WI38 (cell line): ENCODE results near the gene DYDC1.
"Not testable (repeated sequence)": the region's sequence is repeated elsewhere in the genome, so short reads cannot be mapped to it uniquely, and the experiment has no call there.

ENCODE experiments used
- H3K4me3 ChIP-seq: 2 replicates; pipeline ENCODE4 v1.5.1; 2011; ENCODE audit warnings: low read depth, mild to moderate bottlenecking, control low read depth, low read length
- TF ChIP-seq, protein P1 (sequence below): IDR thresholded peaks from 2 replicates; pipeline ENCODE4 v1.5.1; 2012; ENCODE audit warnings: low read depth, mild to moderate bottlenecking, control low read depth, low read length

The DYDC1 gene

DNA sequence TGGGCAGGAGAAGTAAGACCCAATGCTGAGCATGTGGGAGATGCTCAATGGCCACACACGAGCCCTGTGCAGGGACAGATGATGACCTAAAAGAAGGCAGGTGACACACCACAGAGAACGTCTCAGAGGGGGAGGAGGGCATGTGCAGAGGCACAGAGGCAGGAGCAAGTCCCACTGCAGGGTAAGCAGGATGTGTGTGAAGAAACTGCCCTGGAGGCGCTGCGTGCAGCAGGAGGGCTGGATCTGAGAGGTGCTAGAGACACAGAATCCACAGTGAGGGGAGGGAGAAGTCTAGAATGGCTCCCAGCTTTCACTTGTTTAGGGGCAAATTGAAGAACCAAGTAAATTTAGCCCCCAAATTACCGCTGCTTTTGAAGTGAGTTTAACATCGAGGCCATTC is 14.9 kb upstream of the DYDC1 start:
- TF ChIP-seq, protein P1, sequence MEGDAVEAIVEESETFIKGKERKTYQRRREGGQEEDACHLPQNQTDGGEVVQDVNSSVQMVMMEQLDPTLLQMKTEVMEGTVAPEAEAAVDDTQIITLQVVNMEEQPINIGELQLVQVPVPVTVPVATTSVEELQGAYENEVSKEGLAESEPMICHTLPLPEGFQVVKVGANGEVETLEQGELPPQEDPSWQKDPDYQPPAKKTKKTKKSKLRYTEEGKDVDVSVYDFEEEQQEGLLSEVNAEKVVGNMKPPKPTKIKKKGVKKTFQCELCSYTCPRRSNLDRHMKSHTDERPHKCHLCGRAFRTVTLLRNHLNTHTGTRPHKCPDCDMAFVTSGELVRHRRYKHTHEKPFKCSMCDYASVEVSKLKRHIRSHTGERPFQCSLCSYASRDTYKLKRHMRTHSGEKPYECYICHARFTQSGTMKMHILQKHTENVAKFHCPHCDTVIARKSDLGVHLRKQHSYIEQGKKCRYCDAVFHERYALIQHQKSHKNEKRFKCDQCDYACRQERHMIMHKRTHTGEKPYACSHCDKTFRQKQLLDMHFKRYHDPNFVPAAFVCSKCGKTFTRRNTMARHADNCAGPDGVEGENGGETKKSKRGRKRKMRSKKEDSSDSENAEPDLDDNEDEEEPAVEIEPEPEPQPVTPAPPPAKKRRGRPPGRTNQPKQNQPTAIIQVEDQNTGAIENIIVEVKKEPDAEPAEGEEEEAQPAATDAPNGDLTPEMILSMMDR, result no peak
- no peak overlapping the region for H3K4me3 ChIP-seq

- no peak overlapping the region for H3K4me3 ChIP-seq
- TF ChIP-seq, protein P1, result no peak
These were observed 9.0 kb upstream of the DYDC1 start for GRCh38 chr10:80365510-80365909.

DNA sequence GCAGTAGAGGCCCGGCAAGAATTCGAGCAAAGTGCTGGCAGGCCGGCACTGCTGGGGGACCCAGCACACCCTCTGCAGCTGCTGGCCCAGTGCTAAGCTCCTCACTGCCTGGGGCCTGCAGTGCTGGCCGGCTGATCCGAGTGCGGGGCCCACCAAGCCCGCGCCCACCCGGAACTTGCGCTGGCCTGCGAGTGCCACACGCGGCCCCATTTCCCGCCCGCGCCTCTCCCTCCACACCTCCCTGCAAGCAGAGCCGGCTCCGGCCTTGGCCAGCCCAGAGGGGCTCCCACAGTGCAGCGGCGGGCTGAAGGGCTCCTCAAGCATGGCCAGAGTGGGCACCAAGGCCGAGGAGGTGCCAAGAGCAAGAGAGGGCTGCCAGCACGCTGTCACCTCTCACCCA is 3.1 kb upstream of the DYDC1 start:
- TF ChIP-seq, protein P1, result no peak
- H3K4me3 ChIP-seq, result no peak overlapping the region

- H3K4me3 ChIP-seq, result not testable (repeated sequence)
These were observed 2.4 kb upstream of the DYDC1 start for GRCh38 chr10:80358925-80359324.

DNA sequence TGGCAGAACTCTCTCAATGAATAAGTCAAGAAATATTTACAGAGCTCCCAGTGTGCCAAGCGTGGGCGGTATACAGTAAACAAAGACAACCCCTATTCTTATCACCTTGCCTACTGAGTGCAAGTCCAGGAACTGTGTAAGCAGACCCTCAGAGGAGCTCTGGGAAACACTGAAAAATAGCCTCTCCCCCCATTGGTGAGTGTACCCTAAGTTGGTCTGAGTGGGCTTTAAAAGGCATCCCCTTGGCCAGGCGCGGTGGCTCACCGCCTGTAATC is 1.2 kb upstream of the DYDC1 start:
- TF ChIP-seq, protein P1, result no peak
- no peak overlapping the region for H3K4me3 ChIP-seq

DNA sequence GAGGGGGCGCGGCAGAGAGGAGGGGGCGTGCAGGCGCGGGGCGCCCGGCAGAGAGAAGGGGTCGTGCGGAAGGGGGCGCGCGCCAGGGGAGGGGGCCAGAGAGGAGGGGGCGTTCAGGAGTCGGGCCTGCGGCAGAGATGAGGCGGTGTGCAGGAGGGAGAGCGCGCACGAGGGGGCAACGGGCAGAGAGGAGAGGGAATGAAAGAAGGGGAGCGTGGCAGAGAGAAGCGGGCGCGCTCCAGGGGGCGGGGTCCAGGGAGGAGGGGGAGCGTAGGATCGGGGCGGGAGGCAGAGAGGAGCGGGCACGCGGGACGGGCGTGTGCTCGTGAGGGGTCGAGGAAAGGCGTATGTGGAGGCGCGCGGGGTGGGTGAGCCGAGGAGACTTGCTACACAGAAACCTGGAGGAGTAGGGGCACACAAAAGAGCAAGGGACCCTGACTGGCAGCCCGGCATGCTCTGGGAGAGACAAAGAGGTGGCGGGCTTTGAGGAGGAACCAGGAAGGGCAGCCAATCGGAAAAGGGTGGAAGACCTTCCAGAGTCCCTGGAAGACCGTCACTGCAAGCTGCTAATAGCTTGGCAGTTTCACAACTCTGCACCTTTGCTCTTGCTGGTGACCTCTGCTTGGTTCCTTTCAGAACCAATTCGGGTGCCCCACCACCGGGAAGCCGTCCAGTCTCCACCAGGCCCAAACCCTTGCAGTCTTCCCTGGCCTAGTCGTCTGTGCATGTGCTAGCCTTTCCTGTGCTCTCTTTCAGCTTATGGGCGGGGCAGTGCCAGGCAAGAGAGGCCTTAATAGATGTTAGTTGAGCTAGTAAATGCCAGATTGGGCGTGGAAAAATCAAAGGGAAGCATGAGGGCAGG is 665 bp upstream of the DYDC1 start:
- no peak overlapping the region for H3K4me3 ChIP-seq
- TF ChIP-seq, protein P1, result no peak

- no peak overlapping the region for H3K4me3 ChIP-seq
- TF ChIP-seq, protein P1, result no peak
These were observed 5.3 kb downstream of the DYDC1 start for GRCh38 chr10:80351220-80351619.

- TF ChIP-seq, protein P1, result no peak
- no peak overlapping the region for H3K4me3 ChIP-seq
These were observed 6.3 kb downstream of the DYDC1 start for GRCh38 chr10:80350251-80350650.
